Diencephalon (tissue), 1 donor: ENCODE measurements around the gene PALM2AKAP2. TPM values are rescaled to one million over a fixed set of nuclear protein-coding genes. Genes with fewer than 3 reads are reported as not detected.

ENCODE experiments used
- total RNA-seq: library from RNA; depleted of rRNA; stranded (reverse); fragments of >200 nt; gene quantifications from one replicate; pipeline ENCODE4 v1.2.3, GENCODE V29; 2014

The PALM2AKAP2 gene
- total RNA-seq: 16.8 TPM

GRCh38 chr9:109779711-109780452, at the start of gene PALM2AKAP2:
PALM2AKAP2 (plus strand) TSS chr9:109780198; CDS start chr9:109780489, 291 bp downstream.

